BLaER1 treated with 17β-estradiol and CSF1 and Interleukin-3, amounts not matched to agents 10 nM and 100 nM (cell line): ENCODE measurements around the gene FOXD2.
A peak's percentile ranks its signal among the peaks of the same experiment; 100 is the strongest.

Source experiments
- H3K27ac ChIP-seq, 11 experiments: shearing (Covaris generic); formaldehyde crosslinking; 2 replicates each; pipeline ENCODE4 v1.8.1; 2022
- H3K27me3 ChIP-seq, 11 experiments: shearing (Covaris generic); formaldehyde crosslinking; 2 replicates each; pipeline ENCODE4 v1.8.1; 2022
- H3K36me3 ChIP-seq, 11 experiments: shearing (Covaris generic); formaldehyde crosslinking; 2 replicates each; pipeline ENCODE4 v1.8.1; 2022
- H3K4me1 ChIP-seq, 10 experiments: shearing (Covaris generic); formaldehyde crosslinking; 2 replicates each; pipeline ENCODE4 v1.8.1; 2022
- H3K4me2 ChIP-seq, 11 experiments: shearing (Covaris generic); formaldehyde crosslinking; 2 replicates each; pipeline ENCODE4 v1.8.1; 2022
- H3K4me3 ChIP-seq, 10 experiments: shearing (Covaris generic); formaldehyde crosslinking; 2 replicates each; pipeline ENCODE4 v1.8.1; 2022
- H3K9ac ChIP-seq, 11 experiments: shearing (Covaris generic); formaldehyde crosslinking; 2 replicates each; pipeline ENCODE4 v1.8.1; 2022
- H3K9me3 ChIP-seq, 11 experiments: shearing (Covaris generic); formaldehyde crosslinking; replicated peaks in 1 of 11; 2 replicates each; pipeline ENCODE4 v1.8.1; 2022
- H4K20me1 ChIP-seq, 11 experiments: shearing (Covaris generic); formaldehyde crosslinking; 2 replicates each; pipeline ENCODE4 v1.8.1; 2022
- Cebpa-rat ChIP-seq, 11 experiments: shearing (Covaris generic); IDR thresholded peaks; 2 replicates each; pipeline ENCODE4 v1.8.1; 2022

The FOXD2 gene

DNA sequence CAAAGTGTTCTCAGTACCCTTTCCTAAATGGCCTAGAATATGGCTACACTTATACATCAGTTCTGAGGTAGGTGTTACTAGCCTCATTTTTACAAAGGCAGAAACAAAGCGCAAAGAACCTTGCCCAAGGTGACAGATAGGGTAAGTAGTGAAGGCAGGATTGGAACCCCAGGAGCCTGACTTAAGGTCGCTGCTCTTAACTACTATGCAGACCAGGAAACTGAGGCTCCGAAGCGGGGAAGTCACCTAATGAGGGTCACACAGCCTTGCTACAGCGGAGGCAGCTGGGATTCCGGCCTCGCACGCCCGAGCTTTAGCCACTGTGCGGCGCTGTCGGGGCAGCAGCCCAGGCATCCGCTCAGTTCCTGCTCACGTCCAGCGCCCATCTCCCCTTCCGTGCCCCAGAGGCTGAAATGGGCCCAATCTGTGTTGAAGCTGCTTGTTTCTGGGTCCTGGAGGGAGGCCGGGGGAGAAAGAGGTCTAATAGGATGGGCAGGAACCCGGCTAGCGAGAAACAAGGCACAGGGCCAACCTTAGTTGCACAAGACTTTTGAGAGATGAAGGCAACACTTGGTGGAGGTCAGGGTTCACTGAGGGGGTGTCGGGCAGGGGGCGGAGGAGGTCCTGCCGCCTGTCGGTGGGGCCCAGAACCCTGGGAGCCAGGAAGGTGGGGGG lies 1.4 kb upstream of the FOXD2 start:
- Histone ChIP-seq H3K27me3 (peaks cover 73 to 100% (median 95%) of the 10 kb centered on the region in 11 experiments), H3K4me3 (peak overlapping the region; percentile 66 to 84 (median 77)), H3K9me3 (no peaks in the 10 kb centered on the region), H3K36me3 (peaks cover 0 to 15% (median 0%) of the 10 kb centered on the region in 11 experiments; a peak in 5 of 22 replicates), H3K27ac (peak overlapping the region; percentile 69 to 88 (median 78); a peak in 18 of 22 replicates), H4K20me1 (peaks cover 26 to 82% (median 74%) of the 10 kb centered on the region in 11 experiments; a peak in 20 of 22 replicates), H3K4me1 (peaks cover 40 to 57% (median 52%) of the 10 kb centered on the region in 10 experiments), H3K9ac (peak overlapping the region; percentile 80 to 90 (median 85)), H3K4me2 (peak overlapping the region; percentile 79 to 98 (median 94))
- peak in 1 of 11 experiments; percentile 54; a peak in 2 of 22 replicates for TF ChIP-seq Cebpa-rat (IDR thresholded peaks at IDR 0.05)

DNA sequence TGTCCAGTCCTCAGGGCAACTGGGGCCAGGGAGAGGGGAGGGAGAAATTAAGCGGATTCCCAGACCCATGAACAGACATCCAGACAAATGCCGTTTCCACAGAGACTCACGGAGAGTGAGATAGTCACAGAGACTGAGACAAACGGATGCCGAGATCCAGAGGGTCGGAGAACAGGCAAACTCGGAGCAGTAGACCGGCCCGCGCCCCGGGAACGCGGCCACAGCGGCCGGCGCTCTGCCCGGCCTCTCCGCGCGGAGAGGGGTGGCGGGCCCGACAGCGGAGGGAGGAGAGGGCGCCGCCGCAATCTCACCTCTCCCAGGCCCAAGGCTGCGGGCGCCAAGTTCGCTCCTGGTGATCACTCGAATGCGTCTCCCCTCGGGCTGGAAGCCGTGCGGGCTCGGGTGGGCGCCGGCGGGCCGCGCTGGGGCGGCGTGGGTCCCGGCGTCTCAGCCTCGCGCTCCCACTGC lies 831 bp upstream of the FOXD2 start:
- Histone ChIP-seq H3K27me3 (peaks cover 79 to 100% (median 96%) of the 10 kb centered on the region in 11 experiments), H3K27ac (peak overlapping the region; percentile 69 to 88 (median 78); a peak in 21 of 22 replicates)
- TF ChIP-seq Cebpa-rat (IDR thresholded peaks at IDR 0.05) = no peak

DNA sequence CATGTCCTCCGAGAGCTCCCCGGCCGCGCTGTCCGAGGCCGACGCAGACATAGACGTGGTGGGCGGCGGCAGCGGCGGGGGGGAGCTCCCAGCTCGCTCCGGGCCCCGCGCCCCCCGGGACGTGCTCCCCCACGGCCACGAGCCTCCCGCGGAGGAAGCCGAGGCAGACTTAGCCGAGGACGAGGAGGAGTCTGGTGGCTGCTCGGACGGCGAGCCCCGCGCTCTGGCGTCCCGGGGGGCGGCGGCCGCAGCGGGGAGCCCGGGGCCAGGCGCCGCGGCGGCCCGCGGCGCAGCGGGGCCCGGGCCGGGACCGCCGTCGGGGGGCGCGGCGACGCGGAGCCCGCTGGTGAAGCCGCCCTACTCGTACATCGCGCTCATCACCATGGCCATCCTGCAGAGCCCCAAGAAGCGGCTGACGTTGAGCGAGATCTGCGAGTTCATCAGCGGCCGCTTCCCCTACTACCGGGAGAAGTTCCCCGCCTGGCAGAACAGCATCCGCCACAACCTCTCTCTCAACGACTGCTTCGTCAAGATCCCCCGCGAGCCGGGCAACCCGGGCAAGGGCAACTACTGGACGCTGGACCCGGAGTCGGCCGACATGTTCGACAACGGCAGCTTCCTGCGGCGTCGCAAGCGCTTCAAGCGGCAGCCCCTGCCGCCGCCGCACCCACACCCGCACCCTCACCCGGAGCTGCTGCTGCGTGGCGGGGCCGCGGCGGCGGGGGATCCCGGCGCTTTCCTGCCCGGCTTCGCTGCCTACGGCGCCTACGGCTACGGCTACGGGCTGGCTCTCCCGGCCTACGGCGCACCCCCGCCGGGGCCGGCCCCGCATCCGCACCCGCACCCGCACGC lies 547 bp downstream of the FOXD2 start:
- Histone ChIP-seq H3K4me3 (peak overlapping the region; percentile 66 to 84 (median 77)), H3K27me3 (peaks cover 84 to 100% (median 96%) of the 10 kb centered on the region in 11 experiments), H3K36me3 (peaks cover 0 to 15% (median 0%) of the 10 kb centered on the region in 11 experiments; a peak in 5 of 22 replicates), H3K4me2 (peak overlapping the region; percentile 79 to 98 (median 93)), H3K9me3 (peaks cover 0 to 4% (median 0%) of the 10 kb centered on the region in 11 experiments; a peak in 2 of 22 replicates), H3K9ac (peak overlapping the region; percentile 80 to 90 (median 85); a peak in 21 of 22 replicates), H3K27ac (peak overlapping the region in 3 of 11 experiments; percentile 83 to 87 (median 85); a peak in 5 of 22 replicates), H4K20me1 (peaks cover 26 to 80% (median 66%) of the 10 kb centered on the region in 11 experiments; a peak in 20 of 22 replicates), H3K4me1 (peaks cover 24 to 39% (median 33%) of the 10 kb centered on the region in 10 experiments)
- TF ChIP-seq Cebpa-rat (IDR thresholded peaks at IDR 0.05) = no peak

More for the DNA sequence above, 831 bp upstream of the FOXD2 start:
- peaks cover 35 to 51% (median 46%) of the 10 kb centered on the region in 10 experiments for H3K4me1 ChIP-seq
- peaks cover 0 to 4% (median 0%) of the 10 kb centered on the region in 11 experiments; a peak in 2 of 22 replicates for H3K9me3 ChIP-seq
- peaks cover 0 to 15% (median 0%) of the 10 kb centered on the region in 11 experiments; a peak in 5 of 22 replicates for H3K36me3 ChIP-seq
- H3K4me3 ChIP-seq = peak overlapping the region; percentile 66 to 84 (median 77)
- H3K9ac ChIP-seq = peak overlapping the region; percentile 80 to 90 (median 85)
- peak overlapping the region; percentile 79 to 98 (median 94) for H3K4me2 ChIP-seq
- H4K20me1 ChIP-seq = peaks cover 26 to 83% (median 69%) of the 10 kb centered on the region in 11 experiments; a peak in 20 of 22 replicates

DNA sequence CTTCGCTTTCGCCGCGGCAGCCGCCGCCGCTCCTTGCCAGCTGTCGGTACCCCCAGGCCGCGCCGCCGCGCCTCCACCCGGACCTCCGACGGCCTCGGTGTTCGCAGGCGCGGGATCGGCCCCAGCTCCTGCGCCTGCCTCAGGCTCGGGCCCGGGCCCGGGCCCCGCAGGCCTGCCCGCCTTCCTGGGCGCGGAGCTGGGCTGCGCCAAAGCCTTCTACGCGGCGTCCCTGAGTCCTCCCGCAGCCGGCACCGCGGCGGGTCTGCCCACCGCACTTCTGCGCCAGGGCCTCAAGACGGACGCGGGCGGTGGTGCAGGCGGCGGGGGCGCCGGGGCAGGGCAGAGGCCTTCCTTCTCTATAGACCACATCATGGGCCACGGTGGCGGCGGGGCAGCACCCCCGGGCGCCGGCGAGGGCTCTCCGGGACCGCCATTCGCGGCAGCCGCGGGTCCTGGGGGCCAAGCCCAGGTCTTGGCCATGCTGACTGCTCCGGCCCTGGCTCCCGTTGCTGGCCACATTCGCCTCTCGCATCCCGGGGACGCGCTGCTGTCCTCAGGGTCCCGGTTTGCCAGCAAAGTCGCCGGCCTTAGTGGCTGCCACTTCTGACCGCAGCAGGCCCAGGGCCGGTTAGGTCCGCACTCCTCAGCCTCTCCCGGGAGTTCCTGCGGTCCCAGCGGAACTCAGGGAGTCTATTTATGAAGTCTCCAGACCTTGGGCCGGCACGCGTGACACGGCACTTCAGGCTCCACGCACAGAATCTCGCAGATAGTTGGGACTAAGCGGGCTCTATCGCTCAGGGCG lies 1.4 kb downstream of the FOXD2 start:
- peaks cover 20 to 80% (median 66%) of the 10 kb centered on the region in 11 experiments; a peak in 20 of 22 replicates for H4K20me1 ChIP-seq

GRCh38 chr1:47439819-47440598 lies 2.2 kb downstream of the FOXD2 start:
- Histone ChIP-seq H3K4me2 (peak overlapping the region in 4 of 11 experiments; percentile 79 to 93 (median 89); a peak in 3 of 22 replicates), H3K27ac (no peak overlapping the region), H3K4me1 (peaks cover 30 to 40% (median 32%) of the 10 kb centered on the region in 10 experiments), H3K9ac (no peak overlapping the region), H4K20me1 (peaks cover 12 to 80% (median 66%) of the 10 kb centered on the region in 11 experiments; a peak in 20 of 22 replicates), H3K36me3 (peaks cover 0 to 1% (median 0%) of the 10 kb centered on the region in 11 experiments; a peak in 1 of 22 replicates), H3K4me3 (peak overlapping the region in 2 of 10 experiments; percentile 78 to 82; a peak in 2 of 20 replicates), H3K9me3 (peaks cover 0 to 4% (median 0%) of the 10 kb centered on the region in 11 experiments; a peak in 2 of 22 replicates), H3K27me3 (peaks cover 84 to 100% (median 96%) of the 10 kb centered on the region in 11 experiments)
- TF ChIP-seq Cebpa-rat (IDR thresholded peaks at IDR 0.05) = no peak

More for the DNA sequence above, 1.4 kb downstream of the FOXD2 start:
- peak overlapping the region; percentile 66 to 84 (median 77) for H3K4me3 ChIP-seq
- H3K4me1 ChIP-seq = peaks cover 24 to 33% (median 29%) of the 10 kb centered on the region in 10 experiments
- peak overlapping the region in 7 of 11 experiments; percentile 18 to 87 (median 85); a peak in 9 of 22 replicates for H3K9ac ChIP-seq
- no peak overlapping the region for H3K27ac ChIP-seq
- peaks cover 84 to 100% (median 96%) of the 10 kb centered on the region in 11 experiments for H3K27me3 ChIP-seq
- H3K36me3 ChIP-seq = peaks cover 0 to 8% (median 0%) of the 10 kb centered on the region in 11 experiments; a peak in 2 of 22 replicates
- no peak for TF ChIP-seq Cebpa-rat (IDR thresholded peaks at IDR 0.05)
- H3K9me3 ChIP-seq = peaks cover 0 to 4% (median 0%) of the 10 kb centered on the region in 11 experiments; a peak in 2 of 22 replicates
- peak overlapping the region; percentile 79 to 98 (median 93) for H3K4me2 ChIP-seq

DNA sequence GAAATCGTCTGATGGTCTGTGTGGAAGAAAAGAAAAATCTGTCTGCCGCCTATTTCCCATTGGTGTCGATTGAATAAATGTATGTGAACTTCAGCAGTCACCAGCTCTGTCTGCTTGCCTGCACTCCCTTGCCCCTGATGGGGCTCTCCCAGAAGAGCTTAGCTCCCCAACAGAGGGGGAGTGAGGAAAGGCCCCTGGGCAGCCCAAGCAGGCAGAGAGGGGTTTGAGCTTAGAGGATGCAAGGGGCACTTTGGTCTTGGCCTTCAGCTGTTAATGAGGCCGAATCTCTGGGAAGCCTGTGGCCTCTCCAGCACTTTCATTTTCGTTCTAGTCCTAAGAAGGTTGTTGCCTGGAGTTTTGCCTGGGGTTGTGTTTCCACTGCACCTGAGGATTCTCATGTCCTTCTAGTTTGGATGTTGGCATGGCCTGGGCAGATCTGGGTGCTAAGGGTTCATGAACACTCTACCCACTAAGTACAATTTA lies 2.8 kb downstream of the FOXD2 start:
- TF ChIP-seq Cebpa-rat (IDR thresholded peaks at IDR 0.05) = no peak
- H3K9ac ChIP-seq = no peak overlapping the region
- H3K36me3 ChIP-seq = no peaks in the 10 kb centered on the region
- no peak overlapping the region for H3K27ac ChIP-seq
- H3K4me2 ChIP-seq = no peak overlapping the region
- peaks cover 0 to 4% (median 0%) of the 10 kb centered on the region in 11 experiments; a peak in 2 of 22 replicates for H3K9me3 ChIP-seq
- peaks cover 28 to 42% (median 35%) of the 10 kb centered on the region in 10 experiments for H3K4me1 ChIP-seq
- no peak overlapping the region for H3K4me3 ChIP-seq
- H3K27me3 ChIP-seq = peaks cover 84 to 100% (median 96%) of the 10 kb centered on the region in 11 experiments
- peaks cover 7 to 79% (median 63%) of the 10 kb centered on the region in 11 experiments; a peak in 20 of 22 replicates for H4K20me1 ChIP-seq
